ENCODE measurements around the gene NEU2. TPM values are rescaled to one million over a fixed set of nuclear protein-coding genes. Genes with fewer than 3 reads are reported as not detected.

The NEU2 gene
- total and polyA plus RNA-seq, 2 of the 13 experiments (the other 11 are each of a cell fraction or from before 2014, with no cell fraction given) = not detected

DNA sequence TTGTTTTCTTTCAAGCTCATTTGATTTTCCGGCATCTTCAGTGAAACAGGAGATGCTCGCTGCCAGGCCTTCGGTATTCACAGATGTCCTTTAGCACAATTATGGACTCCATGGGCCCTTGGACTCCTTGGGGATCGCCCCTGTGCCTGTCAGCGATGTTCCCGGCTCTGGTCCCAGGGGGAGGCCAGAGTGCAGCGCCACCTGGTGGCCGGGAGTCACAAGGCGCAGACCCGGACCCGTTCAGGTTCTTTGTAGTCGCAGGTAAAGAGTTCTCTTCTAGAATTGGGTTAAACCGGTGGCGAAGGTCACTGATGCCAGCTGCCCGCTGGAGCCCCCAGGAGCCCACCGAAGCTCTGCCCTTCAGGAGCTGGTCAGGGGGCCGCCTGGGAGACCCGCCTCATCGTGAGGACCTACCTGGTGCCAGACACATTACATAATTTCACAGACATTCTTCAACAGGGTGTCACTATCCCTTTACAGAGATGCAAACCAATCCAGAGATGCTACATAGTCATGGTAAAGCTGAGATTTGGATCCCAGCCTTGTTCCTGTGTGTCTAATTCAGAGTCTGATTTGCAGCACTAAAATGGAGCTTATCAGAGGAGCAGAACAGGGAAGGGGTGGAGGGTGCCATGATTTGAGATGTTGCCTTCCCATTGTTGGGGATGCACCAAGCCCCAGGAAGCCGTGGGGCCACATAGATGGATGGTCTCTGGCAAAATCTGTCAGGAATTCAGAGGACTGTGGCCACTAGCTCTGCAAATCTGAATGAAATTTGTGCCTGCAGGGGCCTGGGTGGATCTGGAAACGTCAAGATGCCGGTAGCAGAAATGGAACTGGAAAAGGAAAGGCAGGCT, 21.7 kb downstream of the NEU2 start (continued):
- TF ChIP-seq, protein P1, sequence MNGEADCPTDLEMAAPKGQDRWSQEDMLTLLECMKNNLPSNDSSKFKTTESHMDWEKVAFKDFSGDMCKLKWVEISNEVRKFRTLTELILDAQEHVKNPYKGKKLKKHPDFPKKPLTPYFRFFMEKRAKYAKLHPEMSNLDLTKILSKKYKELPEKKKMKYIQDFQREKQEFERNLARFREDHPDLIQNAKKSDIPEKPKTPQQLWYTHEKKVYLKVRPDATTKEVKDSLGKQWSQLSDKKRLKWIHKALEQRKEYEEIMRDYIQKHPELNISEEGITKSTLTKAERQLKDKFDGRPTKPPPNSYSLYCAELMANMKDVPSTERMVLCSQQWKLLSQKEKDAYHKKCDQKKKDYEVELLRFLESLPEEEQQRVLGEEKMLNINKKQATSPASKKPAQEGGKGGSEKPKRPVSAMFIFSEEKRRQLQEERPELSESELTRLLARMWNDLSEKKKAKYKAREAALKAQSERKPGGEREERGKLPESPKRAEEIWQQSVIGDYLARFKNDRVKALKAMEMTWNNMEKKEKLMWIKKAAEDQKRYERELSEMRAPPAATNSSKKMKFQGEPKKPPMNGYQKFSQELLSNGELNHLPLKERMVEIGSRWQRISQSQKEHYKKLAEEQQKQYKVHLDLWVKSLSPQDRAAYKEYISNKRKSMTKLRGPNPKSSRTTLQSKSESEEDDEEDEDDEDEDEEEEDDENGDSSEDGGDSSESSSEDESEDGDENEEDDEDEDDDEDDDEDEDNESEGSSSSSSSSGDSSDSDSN (CRISPR knock-in tag; IDR thresholded peaks at IDR 0.05) = peak; percentile 31; the same call in 1 of the 2 replicates
- TF ChIP-seq NONO (IDR thresholded peaks at IDR 0.05) (no peak), NONO (CRISPR knock-in tag; conservative IDR thresholded peaks at IDR 0.05) (0 out of 2 replicates have a peak, but pooled peaks have one; percentile 27), ZNF780A (CRISPR knock-in tag; IDR thresholded peaks at IDR 0.05) (no peak), ZNF75D (CRISPR knock-in tag; IDR thresholded peaks at IDR 0.05; ENCODE audit: borderline replicate concordance) (no peak), ZBTB38 (CRISPR knock-in tag; IDR thresholded peaks at IDR 0.05) (no peak), XRCC5 (optimal IDR thresholded peaks at IDR 0.05; ENCODE audit: low read length) (peak; percentile 95), AGO1 (IDR thresholded peaks at IDR 0.05; ENCODE audit: low read depth, low read length, poor library complexity, severe bottlenecking) (no peak), ZNF333 (CRISPR knock-in tag; IDR thresholded peaks at IDR 0.05; ENCODE audit: borderline replicate concordance) (no peak)
- TF ChIP-seq, protein P2, sequence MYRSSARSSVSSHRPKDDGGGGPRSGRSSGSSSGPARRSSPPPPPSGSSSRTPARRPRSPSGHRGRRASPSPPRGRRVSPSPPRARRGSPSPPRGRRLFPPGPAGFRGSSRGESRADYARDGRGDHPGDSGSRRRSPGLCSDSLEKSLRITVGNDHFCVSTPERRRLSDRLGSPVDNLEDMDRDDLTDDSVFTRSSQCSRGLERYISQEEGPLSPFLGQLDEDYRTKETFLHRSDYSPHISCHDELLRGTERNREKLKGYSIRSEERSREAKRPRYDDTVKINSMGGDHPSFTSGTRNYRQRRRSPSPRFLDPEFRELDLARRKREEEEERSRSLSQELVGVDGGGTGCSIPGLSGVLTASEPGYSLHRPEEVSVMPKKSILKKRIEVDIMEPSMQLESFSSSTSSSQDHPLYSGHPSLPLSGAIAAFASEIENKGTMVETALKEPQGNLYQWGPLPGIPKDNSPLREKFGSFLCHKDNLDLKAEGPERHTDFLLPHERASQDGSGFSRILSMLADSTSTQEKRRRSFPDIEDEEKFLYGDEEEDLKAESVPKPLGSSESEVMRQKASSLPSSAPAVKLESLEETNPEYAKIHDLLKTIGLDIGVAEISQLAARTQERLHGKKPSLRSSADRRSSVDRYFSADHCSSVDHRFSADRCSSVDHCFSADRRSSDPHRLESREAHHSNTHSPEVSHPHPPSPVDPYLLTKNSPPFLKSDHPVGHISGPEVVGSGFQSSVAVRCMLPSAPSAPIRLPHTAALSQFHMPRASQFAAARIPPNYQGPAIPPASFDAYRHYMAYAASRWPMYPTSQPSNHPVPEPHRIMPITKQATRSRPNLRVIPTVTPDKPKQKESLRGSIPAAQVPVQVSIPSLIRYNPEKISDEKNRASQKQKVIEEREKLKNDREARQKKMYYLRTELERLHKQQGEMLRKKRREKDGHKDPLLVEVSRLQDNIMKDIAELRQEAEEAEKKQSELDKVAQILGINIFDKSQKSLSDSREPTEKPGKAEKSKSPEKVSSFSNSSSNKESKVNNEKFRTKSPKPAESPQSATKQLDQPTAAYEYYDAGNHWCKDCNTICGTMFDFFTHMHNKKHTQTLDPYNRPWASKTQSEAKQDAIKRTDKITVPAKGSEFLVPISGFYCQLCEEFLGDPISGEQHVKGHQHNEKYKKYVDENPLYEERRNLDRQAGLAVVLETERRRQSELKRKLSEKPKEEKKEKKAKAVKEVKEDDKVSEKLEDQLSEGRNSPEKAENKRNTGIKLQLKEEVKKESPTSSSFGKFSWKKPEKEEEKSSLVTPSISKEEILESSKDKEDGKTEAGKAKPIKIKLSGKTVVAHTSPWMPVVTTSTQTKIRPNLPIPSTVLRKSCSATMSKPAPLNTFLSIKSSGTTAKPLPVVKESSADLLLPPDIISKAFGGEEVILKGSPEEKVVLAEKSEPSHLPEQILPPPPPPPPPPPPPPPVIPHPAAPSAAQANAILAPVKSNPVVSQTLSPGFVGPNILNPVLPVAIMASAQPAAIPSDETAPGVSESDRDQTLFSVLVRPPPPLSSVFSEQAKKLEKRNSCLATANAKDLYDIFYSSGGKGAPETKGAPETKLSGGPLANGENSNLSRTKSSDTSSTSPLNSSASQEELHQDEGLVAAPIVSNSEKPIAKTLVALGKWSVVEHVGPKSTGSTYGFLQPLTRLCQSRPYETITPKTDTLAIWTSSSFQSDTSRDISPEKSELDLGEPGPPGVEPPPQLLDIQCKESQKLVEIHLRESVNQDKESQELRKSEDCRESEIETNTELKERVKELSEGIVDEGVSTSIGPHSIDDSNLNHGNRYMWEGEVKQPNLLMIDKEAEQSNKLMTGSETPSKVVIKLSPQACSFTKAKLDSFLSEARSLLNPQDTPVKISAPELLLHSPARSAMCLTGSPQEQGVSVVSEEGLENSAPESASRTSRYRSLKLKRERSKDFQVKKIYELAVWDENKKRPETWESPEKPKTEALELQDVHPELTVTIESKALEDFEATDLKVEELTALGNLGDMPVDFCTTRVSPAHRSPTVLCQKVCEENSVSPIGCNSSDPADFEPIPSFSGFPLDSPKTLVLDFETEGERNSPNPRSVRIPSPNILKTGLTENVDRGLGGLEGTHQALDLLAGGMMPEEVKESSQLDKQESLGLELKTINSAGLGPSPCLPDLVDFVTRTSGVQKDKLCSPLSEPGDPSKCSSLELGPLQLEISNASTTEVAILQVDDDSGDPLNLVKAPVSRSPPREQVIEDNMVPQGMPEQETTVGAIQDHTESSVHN (CRISPR knock-in tag; IDR thresholded peaks at IDR 0.05) = no peak
- TF ChIP-seq, protein P3, sequence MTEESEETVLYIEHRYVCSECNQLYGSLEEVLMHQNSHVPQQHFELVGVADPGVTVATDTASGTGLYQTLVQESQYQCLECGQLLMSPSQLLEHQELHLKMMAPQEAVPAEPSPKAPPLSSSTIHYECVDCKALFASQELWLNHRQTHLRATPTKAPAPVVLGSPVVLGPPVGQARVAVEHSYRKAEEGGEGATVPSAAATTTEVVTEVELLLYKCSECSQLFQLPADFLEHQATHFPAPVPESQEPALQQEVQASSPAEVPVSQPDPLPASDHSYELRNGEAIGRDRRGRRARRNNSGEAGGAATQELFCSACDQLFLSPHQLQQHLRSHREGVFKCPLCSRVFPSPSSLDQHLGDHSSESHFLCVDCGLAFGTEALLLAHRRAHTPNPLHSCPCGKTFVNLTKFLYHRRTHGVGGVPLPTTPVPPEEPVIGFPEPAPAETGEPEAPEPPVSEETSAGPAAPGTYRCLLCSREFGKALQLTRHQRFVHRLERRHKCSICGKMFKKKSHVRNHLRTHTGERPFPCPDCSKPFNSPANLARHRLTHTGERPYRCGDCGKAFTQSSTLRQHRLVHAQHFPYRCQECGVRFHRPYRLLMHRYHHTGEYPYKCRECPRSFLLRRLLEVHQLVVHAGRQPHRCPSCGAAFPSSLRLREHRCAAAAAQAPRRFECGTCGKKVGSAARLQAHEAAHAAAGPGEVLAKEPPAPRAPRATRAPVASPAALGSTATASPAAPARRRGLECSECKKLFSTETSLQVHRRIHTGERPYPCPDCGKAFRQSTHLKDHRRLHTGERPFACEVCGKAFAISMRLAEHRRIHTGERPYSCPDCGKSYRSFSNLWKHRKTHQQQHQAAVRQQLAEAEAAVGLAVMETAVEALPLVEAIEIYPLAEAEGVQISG (CRISPR knock-in tag; IDR thresholded peaks at IDR 0.05) = peak; percentile 84
- TF ChIP-seq, protein P4, sequence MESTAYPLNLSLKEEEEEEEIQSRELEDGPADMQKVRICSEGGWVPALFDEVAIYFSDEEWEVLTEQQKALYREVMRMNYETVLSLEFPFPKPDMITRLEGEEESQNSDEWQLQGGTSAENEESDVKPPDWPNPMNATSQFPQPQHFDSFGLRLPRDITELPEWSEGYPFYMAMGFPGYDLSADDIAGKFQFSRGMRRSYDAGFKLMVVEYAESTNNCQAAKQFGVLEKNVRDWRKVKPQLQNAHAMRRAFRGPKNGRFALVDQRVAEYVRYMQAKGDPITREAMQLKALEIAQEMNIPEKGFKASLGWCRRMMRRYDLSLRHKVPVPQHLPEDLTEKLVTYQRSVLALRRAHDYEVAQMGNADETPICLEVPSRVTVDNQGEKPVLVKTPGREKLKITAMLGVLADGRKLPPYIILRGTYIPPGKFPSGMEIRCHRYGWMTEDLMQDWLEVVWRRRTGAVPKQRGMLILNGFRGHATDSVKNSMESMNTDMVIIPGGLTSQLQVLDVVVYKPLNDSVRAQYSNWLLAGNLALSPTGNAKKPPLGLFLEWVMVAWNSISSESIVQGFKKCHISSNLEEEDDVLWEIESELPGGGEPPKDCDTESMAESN (CRISPR knock-in tag; conservative IDR thresholded peaks at IDR 0.05) = no peak

Data from HepG2 (cell line).